Epithelial cell of esophagus (primary cell): ENCODE data around the gene NACAD.
A peak's percentile ranks its signal among the peaks of the same experiment; 100 is the strongest.

Experiments used
- DNase-seq: peaks from one replicate; pipeline ENCODE4 v3.0.0; 2010; ENCODE audit warnings: low read depth
- H3K4me3 ChIP-seq: 2 replicates; pipeline ENCODE4 v1.5.1; 2011; ENCODE audit warnings: mild to moderate bottlenecking, low read length, control low read depth
- CTCF ChIP-seq: IDR thresholded peaks from 2 replicates; pipeline ENCODE4 v1.5.1; 2011; ENCODE audit warnings: low read depth, mild to moderate bottlenecking, low read length, control low read depth, inconsistent platforms; ENCODE audit not compliant: insufficient read depth; ENCODE audit errors: missing control alignments

Gene NACAD

GRCh38 chr7:45112648-45113047 is 23.9 kb upstream of the NACAD start:
- peak overlapping the region; percentile 88 for H3K4me3 ChIP-seq
- DNase-seq, result no peak
- no peak for TF ChIP-seq CTCF

- TF ChIP-seq CTCF, result peak; percentile 9
- peak within 1 kb of the TSS; percentile 88 for H3K4me3 ChIP-seq
- peak; percentile 95 for DNase-seq
These were observed 22.8 kb upstream of the NACAD start, which contains the start of gene TBRG4 for GRCh38 chr7:45111298-45112223. TBRG4 (minus strand) TSS chr7:45111697; CDS start chr7:45109237, 2,460 bp downstream.

GRCh38 chr7:45108863-45109262 is 20.1 kb upstream of the NACAD start:
- H3K4me3 ChIP-seq, result no peak overlapping the region
- TF ChIP-seq CTCF, result no peak
- no peak for DNase-seq

GRCh38 chr7:45107356-45107755 is 18.6 kb upstream of the NACAD start:
- TF ChIP-seq CTCF, result no peak
- H3K4me3 ChIP-seq, result no peak overlapping the region
- no peak for DNase-seq

- no peak overlapping the region for H3K4me3 ChIP-seq
- no peak for DNase-seq
- TF ChIP-seq CTCF, result no peak
These were observed 18.1 kb upstream of the NACAD start for GRCh38 chr7:45106820-45107219.

GRCh38 chr7:45105588-45106188 is 16.9 kb upstream of the NACAD start:
- DNase-seq, result no peak
- TF ChIP-seq CTCF, result no peak

More at GRCh38 chr7:45105588-45106188, 16.9 kb upstream of the NACAD start:
- H3K4me3 ChIP-seq, result no peak overlapping the region
